ENCODE measurements around the gene SURF1.

DNA sequence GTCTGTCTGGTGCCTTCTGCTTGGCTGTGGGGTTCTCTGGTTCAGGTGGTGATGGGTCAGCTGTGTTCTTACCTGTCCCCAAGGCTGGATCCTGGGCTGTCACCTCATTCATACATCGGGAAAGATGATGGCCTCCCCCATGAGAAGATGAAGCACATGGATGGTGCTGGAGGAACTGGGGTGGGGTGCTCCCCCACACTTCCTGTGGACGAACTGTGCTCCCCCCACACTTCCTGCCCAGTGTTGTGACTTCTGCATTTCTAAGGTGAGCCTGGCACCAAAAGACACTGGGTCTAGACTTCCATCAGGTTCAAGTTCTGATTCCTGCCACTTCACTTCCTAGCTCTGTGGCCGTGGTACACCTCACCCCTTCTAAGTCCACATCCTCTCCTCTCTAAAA, 16.0 kb downstream of the SURF1 start:
- TF ChIP-seq ZNF384 (IDR thresholded peaks at IDR 0.05; ENCODE audit: borderline replicate concordance, low read depth, low read length) (no peak), CTCF (IDR thresholded peaks at IDR 0.05 in 2 of 3, conservative IDR thresholded peaks at IDR 0.05 in 1 of 3; ENCODE audit: control insufficient read depth in 2 of 3, extremely low read depth in 1 of 3, insufficient read depth in 1 of 3, low read depth in 3 of 3, low read length in 3 of 3) (no peak), MYC (IDR thresholded peaks at IDR 0.05; ENCODE audit: insufficient read depth, insufficient read length, insufficient replicate concordance, low read length, severe bottlenecking) (no peak), RB1 (IDR thresholded peaks at IDR 0.05; ENCODE audit: borderline replicate concordance) (no peak), SP1 (IDR thresholded peaks at IDR 0.05; ENCODE audit: low read depth, low read length) (no peak), CHD1 (IDR thresholded peaks at IDR 0.05; ENCODE audit: low read depth, low read length) (no peak), TBL1XR1 (IDR thresholded peaks at IDR 0.05; ENCODE audit: low read depth, low read length) (no peak), SPI1 (IDR thresholded peaks at IDR 0.05; ENCODE audit: borderline replicate concordance, insufficient read depth, low read depth, low read length) (peak; percentile 51), POLR2AphosphoS2 (IDR thresholded peaks at IDR 0.05; ENCODE audit: low read depth, low read length) (no peak)
- TF ChIP-seq, protein P1, sequence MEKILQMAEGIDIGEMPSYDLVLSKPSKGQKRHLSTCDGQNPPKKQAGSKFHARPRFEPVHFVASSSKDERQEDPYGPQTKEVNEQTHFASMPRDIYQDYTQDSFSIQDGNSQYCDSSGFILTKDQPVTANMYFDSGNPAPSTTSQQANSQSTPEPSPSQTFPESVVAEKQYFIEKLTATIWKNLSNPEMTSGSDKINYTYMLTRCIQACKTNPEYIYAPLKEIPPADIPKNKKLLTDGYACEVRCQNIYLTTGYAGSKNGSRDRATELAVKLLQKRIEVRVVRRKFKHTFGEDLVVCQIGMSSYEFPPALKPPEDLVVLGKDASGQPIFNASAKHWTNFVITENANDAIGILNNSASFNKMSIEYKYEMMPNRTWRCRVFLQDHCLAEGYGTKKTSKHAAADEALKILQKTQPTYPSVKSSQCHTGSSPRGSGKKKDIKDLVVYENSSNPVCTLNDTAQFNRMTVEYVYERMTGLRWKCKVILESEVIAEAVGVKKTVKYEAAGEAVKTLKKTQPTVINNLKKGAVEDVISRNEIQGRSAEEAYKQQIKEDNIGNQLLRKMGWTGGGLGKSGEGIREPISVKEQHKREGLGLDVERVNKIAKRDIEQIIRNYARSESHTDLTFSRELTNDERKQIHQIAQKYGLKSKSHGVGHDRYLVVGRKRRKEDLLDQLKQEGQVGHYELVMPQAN (conservative IDR thresholded peaks at IDR 0.05), result no peak
- TF ChIP-seq, protein P2, sequence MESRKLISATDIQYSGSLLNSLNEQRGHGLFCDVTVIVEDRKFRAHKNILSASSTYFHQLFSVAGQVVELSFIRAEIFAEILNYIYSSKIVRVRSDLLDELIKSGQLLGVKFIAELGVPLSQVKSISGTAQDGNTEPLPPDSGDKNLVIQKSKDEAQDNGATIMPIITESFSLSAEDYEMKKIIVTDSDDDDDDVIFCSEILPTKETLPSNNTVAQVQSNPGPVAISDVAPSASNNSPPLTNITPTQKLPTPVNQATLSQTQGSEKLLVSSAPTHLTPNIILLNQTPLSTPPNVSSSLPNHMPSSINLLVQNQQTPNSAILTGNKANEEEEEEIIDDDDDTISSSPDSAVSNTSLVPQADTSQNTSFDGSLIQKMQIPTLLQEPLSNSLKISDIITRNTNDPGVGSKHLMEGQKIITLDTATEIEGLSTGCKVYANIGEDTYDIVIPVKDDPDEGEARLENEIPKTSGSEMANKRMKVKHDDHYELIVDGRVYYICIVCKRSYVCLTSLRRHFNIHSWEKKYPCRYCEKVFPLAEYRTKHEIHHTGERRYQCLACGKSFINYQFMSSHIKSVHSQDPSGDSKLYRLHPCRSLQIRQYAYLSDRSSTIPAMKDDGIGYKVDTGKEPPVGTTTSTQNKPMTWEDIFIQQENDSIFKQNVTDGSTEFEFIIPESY (IDR thresholded peaks at IDR 0.05), result no peak
- TF ChIP-seq, protein P3, sequence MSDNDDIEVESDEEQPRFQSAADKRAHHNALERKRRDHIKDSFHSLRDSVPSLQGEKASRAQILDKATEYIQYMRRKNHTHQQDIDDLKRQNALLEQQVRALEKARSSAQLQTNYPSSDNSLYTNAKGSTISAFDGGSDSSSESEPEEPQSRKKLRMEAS (IDR thresholded peaks at IDR 0.05; ENCODE audit: low read depth, low read length), result no peak
- TF ChIP-seq, protein P4, sequence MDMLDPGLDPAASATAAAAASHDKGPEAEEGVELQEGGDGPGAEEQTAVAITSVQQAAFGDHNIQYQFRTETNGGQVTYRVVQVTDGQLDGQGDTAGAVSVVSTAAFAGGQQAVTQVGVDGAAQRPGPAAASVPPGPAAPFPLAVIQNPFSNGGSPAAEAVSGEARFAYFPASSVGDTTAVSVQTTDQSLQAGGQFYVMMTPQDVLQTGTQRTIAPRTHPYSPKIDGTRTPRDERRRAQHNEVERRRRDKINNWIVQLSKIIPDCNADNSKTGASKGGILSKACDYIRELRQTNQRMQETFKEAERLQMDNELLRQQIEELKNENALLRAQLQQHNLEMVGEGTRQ (IDR thresholded peaks at IDR 0.05; ENCODE audit: borderline replicate concordance, low read depth, low read length), result no peak
